Astrocyte (in vitro differentiated cells and primary cell): ENCODE measurements around the gene OTUD3. TPM values are rescaled to one million over a fixed set of nuclear protein-coding genes. Genes with fewer than 3 reads are reported as not detected.

Experiments
- DNase-seq: peaks from one replicate; pipeline ENCODE4 v3.0.0-alpha.2; 2010; ENCODE audit warnings: low read depth
- FAIRE-seq: peaks from 2 replicates; lab custom pipeline; 2011; peaks lifted over from hg19 to GRCh38; lab: Jason Lieb, UNC
- H2AFZ ChIP-seq: 2 replicates; pipeline ENCODE4 v1.6.0; 2012; ENCODE audit warnings: low read depth, low read length, inconsistent platforms
- H3K27ac ChIP-seq: 2 replicates; pipeline ENCODE4 v1.5.1; 2011; ENCODE audit warnings: low read depth, low read length, inconsistent platforms
- H3K27me3 ChIP-seq: 2 replicates; pipeline ENCODE4 v1.6.0; 2011; ENCODE audit warnings: low read length, inconsistent platforms; ENCODE audit not compliant: insufficient read depth
- H3K36me3 ChIP-seq: 2 replicates; pipeline ENCODE4 v1.5.1; 2011; ENCODE audit warnings: low read length, inconsistent platforms; ENCODE audit not compliant: insufficient read depth
- H3K4me1 ChIP-seq: 2 replicates; pipeline ENCODE4 v1.5.1; 2011; ENCODE audit warnings: low read length, inconsistent platforms; ENCODE audit not compliant: insufficient read depth
- H3K4me2 ChIP-seq: 2 replicates; pipeline ENCODE4 v1.6.0; 2012; ENCODE audit warnings: low read length, inconsistent platforms
- H3K4me3 ChIP-seq: 2 replicates; pipeline ENCODE4 v1.5.1; 2011; ENCODE audit warnings: low read depth, mild to moderate bottlenecking, low read length, inconsistent platforms; ENCODE audit not compliant: insufficient read depth
- H3K79me2 ChIP-seq: 2 replicates; pipeline ENCODE4 v1.6.0; 2012; ENCODE audit warnings: mild to moderate bottlenecking, low read length, inconsistent platforms; ENCODE audit not compliant: insufficient read depth
- H3K9ac ChIP-seq: 2 replicates; pipeline ENCODE4 v1.6.0; 2012; ENCODE audit warnings: mild to moderate bottlenecking, low read length, inconsistent platforms
- H3K9me3 ChIP-seq: 2 replicates; pipeline ENCODE4 v1.5.1; 2012; ENCODE audit warnings: low read depth, mild to moderate bottlenecking, low read length, inconsistent platforms; ENCODE audit not compliant: insufficient read depth
- H4K20me1 ChIP-seq: 2 replicates; pipeline ENCODE4 v1.6.0; 2012; ENCODE audit warnings: low read length, inconsistent platforms; ENCODE audit not compliant: insufficient read depth
- H3K27ac Mint-ChIP-seq: one replicate; pipeline ENCODE4 v1.8.0; 2021; ENCODE audit warnings: mild to moderate bottlenecking, mixed read lengths; ENCODE audit not compliant: unreplicated experiment
- H3K27me3 Mint-ChIP-seq: one replicate; pipeline ENCODE4 v1.8.0; 2021; ENCODE audit warnings: low read depth, mixed read lengths; ENCODE audit not compliant: unreplicated experiment
- H3K36me3 Mint-ChIP-seq: one replicate; pipeline ENCODE4 v1.8.0; 2021; ENCODE audit warnings: low read depth, mixed read lengths; ENCODE audit not compliant: unreplicated experiment
- H3K4me1 Mint-ChIP-seq: one replicate; pipeline ENCODE4 v1.8.0; 2021; ENCODE audit warnings: low read depth, mixed read lengths; ENCODE audit not compliant: unreplicated experiment
- H3K4me3 Mint-ChIP-seq: one replicate; pipeline ENCODE4 v1.8.0; 2021; ENCODE audit warnings: mild to moderate bottlenecking, moderate library complexity, mixed read lengths; ENCODE audit not compliant: unreplicated experiment
- H3K9me3 Mint-ChIP-seq: one replicate; pipeline ENCODE4 v1.8.0; 2021; ENCODE audit warnings: mild to moderate bottlenecking, mixed read lengths; ENCODE audit not compliant: unreplicated experiment
- CTCF ChIP-seq: IDR thresholded peaks from 2 replicates; pipeline ENCODE4 v1.5.1; 2011; ENCODE audit warnings: low read depth, mild to moderate bottlenecking, inconsistent platforms, low read length, moderate library complexity; ENCODE audit not compliant: insufficient read depth
- EZH2 ChIP-seq: IDR thresholded peaks from 2 replicates; pipeline ENCODE4 v1.6.1; 2012; ENCODE audit warnings: mild to moderate bottlenecking, low read length, inconsistent platforms; ENCODE audit not compliant: insufficient read depth
- total RNA-seq: library from RNA; stranded (reverse); gene quantifications from 2 replicates; pipeline ENCODE4 v1.2.1, GENCODE V29; 2021

OTUD3 gene
- total RNA-seq, 1 donor from 2014 or later: 10.6 TPM

GRCh38 chr1:19903621-19904020 is 21.4 kb downstream of the OTUD3 start:
- no peak overlapping the region for H3K9ac ChIP-seq
- H3K27me3 ChIP-seq: no peaks in the 10 kb centered on the region
- peaks cover 3% of the 10 kb centered on the region for H3K79me2 ChIP-seq
- Mint-ChIP-seq H3K9me3 (no peaks in the 10 kb centered on the region), H3K36me3 (peaks cover 17% of the 10 kb centered on the region), H3K4me3 (no peak overlapping the region), H3K27ac (peak overlapping the region; percentile 51), H3K4me1 (peaks cover 8% of the 10 kb centered on the region), H3K27me3 (no peaks in the 10 kb centered on the region)
- no peak overlapping the region for H3K4me3 ChIP-seq
- peaks cover 3% of the 10 kb centered on the region for H3K4me1 ChIP-seq
- no peak for FAIRE-seq
- H3K9me3 ChIP-seq: no peaks in the 10 kb centered on the region
- H2AFZ ChIP-seq: no peak overlapping the region
- DNase-seq: no peak
- H3K36me3 ChIP-seq: peaks cover 46% of the 10 kb centered on the region
- TF ChIP-seq CTCF: no peak
- no peak for TF ChIP-seq EZH2
- no peak overlapping the region for H3K4me2 ChIP-seq
- H4K20me1 ChIP-seq: peaks cover 4% of the 10 kb centered on the region
- no peak overlapping the region for H3K27ac ChIP-seq

- Histone ChIP-seq H3K4me3 (no peak overlapping the region), H3K9me3 (no peaks in the 10 kb centered on the region), H2AFZ (no peak overlapping the region), H3K4me2 (no peak overlapping the region), H3K9ac (no peak overlapping the region), H4K20me1 (peaks cover 9% of the 10 kb centered on the region), H3K4me1 (peaks cover 3% of the 10 kb centered on the region), H3K79me2 (no peaks in the 10 kb centered on the region), H3K36me3 (peaks cover 41% of the 10 kb centered on the region), H3K27me3 (no peaks in the 10 kb centered on the region), H3K27ac (no peak overlapping the region)
- H3K4me1 Mint-ChIP-seq: peaks cover 21% of the 10 kb centered on the region
- H3K27ac Mint-ChIP-seq: no peak overlapping the region
- no peaks in the 10 kb centered on the region for H3K9me3 Mint-ChIP-seq
- FAIRE-seq: no peak
- no peaks in the 10 kb centered on the region for H3K27me3 Mint-ChIP-seq
- peaks cover 34% of the 10 kb centered on the region for H3K36me3 Mint-ChIP-seq
- TF ChIP-seq CTCF (no peak), EZH2 (no peak)
- DNase-seq: no peak
- H3K4me3 Mint-ChIP-seq: no peak overlapping the region
Observed at GRCh38 chr1:19907456-19907855, 25.3 kb downstream of the OTUD3 start.

DNA sequence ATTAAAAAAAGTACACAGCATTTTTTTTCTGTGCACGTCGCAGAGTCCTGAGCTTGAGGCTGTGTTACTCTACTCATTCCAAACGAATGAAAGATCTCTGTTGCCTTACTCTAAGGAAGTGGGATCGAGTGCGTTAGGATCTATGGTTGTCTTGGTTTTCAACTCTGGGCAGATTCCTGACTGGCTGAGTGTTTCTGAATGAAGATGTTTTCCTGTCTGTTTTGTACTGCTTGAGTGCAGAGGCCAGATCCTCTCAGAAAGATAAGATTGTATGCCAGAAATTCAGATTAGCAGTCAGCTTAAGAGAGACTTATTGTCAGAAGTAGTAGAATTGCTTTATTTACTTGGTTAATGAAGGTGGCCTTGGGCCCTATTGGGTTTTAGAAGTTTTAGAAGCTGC is 27.2 kb downstream of the OTUD3 start:
- H2AFZ ChIP-seq: no peak overlapping the region
- FAIRE-seq (no peak), DNase-seq (no peak)
- H4K20me1 ChIP-seq: peaks cover 18% of the 10 kb centered on the region
- no peak overlapping the region for H3K4me3 ChIP-seq
- Mint-ChIP-seq H3K4me1 (peaks cover 12% of the 10 kb centered on the region), H3K27ac (no peak overlapping the region), H3K27me3 (no peaks in the 10 kb centered on the region), H3K4me3 (no peak overlapping the region), H3K9me3 (no peaks in the 10 kb centered on the region), H3K36me3 (peaks cover 39% of the 10 kb centered on the region)
- H3K79me2 ChIP-seq: no peaks in the 10 kb centered on the region
- H3K4me2 ChIP-seq: no peak overlapping the region
- H3K4me1 ChIP-seq: no peaks in the 10 kb centered on the region
- H3K9me3 ChIP-seq: no peaks in the 10 kb centered on the region
- TF ChIP-seq EZH2 (no peak), CTCF (no peak)
- no peaks in the 10 kb centered on the region for H3K27me3 ChIP-seq
- peaks cover 39% of the 10 kb centered on the region for H3K36me3 ChIP-seq
- H3K27ac ChIP-seq: no peak overlapping the region
- H3K9ac ChIP-seq: no peak overlapping the region
